GM19193 (cell line): ENCODE results near the gene CD300LG.

Experiments
- POLR2A ChIP-seq: IDR thresholded peaks from 4 replicates; pipeline ENCODE4 v1.6.1; 2011; ENCODE audit not compliant: insufficient read depth, insufficient read length; ENCODE audit errors: extremely low read depth

Gene CD300LG

DNA sequence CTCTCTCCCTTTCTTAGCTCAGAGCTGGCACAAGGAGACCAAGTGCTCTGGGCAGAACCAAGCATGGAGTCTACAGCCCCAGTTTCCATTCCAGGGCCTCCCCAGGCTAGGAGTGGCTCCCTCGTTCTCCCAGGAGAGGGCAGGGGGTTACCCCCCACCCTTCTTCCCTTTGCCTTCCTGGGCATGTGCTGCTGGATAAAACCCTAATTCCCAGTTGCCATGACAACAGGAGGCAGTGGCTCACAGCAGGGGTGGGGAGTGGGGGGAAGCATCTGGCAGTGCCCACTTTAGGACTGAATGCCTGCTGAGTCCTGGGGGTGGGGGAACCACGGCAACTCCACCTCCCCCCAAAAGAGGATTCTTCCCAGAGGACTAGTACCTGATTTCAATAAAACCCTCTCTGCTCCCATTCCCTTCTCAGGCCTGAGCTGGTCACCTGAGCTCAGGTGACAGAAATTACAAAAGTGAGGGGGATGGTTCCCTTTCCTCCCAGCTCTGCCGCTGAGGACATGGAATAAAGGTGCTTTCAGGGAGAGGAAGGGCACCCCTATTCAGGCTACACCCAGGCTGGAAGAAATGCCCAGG is 58.5 kb downstream of the CD300LG start:
- no peak for TF ChIP-seq POLR2A

DNA sequence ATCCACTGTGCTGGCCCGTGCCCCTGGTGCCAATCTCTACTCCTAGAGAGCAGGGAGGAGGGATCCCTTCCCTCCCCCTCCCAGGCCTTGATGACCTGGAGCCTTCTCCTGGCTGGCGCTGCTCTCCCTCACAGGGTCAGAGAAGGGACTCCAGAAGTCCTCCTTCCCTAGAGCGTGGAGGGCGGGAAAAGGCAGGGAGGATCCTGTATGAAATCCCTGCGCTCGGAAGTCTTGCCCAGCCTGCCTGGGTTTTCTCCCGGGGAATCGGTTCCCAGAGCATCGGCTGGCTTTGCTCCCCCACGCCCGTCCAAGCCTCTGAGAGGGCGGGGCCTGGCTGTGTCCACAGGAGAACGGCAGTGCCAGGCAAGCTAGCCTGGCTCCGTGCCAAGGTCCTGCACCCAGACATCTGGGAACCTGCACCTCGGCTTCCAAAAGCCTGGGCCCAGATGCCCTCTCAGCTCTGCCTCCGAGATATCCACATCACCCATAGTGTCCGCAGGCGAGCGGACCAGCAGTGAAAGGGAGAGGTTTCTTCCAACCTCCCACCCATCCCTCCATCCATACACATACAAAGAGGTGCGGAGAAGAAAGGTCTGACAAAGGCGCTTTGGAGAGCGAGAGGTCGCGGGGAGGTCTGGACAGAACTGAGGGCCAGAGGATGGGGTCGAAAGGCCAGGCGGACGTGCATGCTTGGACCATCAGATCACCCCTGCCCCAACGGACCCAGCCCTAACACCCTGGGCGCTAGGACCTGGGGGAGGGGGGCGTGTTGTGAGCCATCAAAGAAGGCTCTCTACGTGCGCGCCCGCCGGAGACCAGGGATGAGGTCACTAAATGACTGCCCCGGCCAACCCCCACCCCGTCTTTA is 59.2 kb downstream of the CD300LG start:
- no peak for TF ChIP-seq POLR2A

DNA sequence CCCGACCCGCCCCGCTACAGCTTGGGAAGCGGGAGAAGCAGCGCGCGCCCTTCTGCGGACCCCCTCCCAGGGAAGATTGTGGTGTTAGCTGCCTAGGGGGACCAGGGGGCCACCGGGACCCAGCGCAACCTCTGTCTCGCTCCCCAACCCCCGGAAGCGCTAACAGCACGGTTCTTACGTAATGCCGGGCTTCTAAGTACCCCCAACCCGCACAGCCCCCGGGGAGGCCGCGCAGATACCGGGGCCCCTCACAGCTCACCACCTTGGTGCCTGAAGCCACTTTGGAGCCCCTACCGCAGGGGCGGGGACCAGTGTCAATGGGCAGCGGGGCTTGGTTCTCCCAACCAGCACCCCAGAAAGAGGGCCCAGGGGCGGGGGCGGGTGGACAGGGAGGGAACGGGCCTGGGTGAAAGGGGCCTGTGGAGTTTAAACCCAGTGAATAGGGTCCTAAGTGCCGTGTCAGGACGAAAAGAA is 60.0 kb downstream of the CD300LG start:
- TF ChIP-seq POLR2A, result no peak

DNA sequence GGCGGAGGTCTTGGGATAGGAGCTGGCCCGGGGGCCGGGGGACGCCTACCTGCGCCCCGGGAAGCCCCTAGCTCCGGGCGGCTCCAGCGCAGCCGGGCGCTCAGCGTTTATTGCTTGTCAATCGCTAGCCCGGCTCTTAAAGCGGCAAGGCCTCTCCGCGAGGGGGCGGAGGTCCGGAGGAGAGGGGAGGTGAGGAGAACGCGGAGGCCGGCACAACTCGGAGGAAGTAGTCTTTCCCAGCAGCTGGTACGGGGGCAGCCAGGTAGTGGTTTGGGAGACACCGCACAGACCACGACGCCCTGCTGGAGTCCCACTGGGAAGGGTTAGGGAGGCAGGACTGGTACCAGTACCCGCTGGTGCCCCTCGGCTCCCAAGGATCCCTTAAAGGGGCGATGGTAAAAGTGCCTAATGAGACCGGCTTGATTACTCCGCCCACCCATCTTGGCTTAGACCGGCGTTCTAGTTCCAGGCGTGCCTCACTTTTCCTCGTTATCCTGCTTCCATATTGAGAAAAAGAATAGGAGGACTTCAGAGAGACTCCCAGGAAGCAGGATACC is 60.5 kb downstream of the CD300LG start, which contains the start of gene MPP2:
Gene MPP2, minus strand, starts transcription at position 112 of the 557 bp plus-strand sequence. CDS start 3,076 bp downstream, outside the sequence.
- TF ChIP-seq POLR2A, result no peak

DNA sequence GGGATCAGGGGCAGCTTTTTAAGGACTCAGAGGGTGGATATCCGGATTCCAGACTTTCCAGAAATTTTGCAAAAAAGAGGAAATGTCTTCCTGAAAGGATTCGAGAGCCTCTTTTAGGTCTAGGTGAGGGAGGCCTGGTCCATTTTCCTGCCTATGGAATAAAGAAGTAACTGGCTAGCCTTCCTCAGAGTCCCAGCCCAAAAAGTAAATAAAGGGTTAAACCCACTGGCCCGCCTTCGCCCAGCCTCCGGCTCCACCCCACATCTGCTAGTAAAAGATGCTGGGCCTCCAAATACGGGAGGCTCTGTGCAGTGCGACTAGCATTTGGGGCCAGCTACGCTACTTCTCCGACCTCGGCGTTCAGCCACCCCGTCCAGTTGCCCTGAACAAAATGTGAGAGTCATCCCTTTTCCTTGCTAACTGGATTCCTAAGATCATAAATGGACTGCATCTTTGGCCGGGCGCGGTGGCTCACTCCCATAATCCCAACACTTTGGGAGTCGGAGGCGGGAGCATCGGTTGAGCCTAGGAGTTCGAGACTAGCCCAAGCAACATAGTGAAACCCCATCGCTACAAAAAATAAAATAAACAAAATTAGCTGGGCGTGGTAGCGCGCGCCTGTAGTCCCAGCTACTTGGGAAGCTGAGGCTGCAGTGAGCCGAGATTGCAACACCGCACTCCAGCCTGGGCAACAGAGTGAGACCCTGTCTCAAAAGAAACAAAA is 61.2 kb downstream of the CD300LG start:
- TF ChIP-seq POLR2A, result no peak

DNA sequence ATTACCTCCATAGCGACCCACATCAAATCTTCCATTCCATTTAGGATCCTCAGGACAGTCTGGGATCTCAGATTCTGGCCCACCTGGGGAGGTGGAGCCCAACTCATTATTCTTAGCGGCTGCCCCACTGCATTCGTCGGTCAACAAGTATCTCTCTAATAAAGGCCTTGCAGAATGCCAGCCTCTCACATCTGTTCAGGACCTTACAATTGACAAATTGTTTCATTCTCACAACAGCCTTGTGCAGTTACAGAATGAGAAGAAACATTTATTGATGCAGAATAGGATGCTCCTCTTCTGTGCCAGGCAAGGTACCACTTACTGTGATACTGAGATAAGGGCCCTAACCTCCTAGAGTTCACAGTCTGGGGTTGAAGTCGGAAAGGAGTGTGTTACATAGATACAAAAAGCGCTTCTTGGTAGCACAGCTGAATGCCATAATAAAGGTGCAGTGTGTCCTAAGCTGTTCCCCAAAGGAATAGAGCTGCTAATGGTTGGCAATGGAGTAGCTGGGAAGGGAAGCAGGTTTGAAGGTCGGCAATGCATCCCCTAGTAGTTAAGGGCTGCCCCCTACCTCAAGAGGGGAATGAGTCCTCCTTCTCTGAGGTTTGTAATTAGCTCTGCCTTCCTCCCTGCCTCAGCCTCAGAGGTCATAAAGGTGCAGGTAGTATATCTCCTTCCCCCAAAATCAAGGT is 62.7 kb downstream of the CD300LG start:
- no peak for TF ChIP-seq POLR2A

DNA sequence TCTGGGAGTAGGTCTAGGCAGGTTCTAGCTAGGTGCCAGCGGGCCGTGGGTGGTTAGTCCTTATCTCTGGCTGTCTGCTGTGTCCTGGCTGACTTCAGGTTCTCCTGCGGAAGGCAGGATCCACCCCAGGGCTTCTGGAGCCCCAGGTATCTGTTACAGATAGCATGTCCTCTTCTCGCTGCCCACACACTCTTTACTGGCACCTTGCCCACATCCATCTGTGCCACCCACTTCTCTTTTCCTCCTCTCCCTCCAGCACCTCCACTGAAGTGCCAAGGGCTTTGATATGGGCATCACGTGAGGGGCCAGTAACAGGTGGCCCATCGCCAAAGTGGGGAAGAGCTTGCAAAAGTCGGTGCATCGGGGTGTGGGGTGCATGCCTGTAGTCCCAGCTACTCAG is 64.9 kb downstream of the CD300LG start:
- no peak for TF ChIP-seq POLR2A

DNA sequence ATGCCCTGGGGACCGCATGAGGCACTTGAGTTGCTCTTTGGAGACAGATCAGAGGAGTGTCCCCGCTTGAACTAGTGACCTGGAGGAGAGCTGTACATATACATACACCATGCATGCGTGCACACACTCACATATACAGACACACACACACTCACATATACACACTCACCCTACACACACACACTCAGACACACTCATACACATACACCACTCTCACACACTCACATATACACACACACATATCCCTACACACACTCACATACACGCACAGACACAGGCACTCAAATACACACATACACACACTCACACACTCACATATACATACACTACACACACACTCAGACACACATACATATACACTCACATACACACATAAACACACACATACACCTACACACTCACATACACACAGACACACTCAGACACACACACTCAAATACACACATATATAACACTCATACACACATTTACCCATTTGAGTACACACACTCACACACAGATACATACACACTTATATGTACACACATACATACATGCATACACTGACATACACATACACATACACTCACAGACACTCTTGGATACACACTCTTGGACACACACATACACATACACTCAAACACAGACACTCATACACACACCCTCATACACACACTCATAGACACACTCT is 65.8 kb downstream of the CD300LG start:
- TF ChIP-seq POLR2A, result no peak
